Naive thymus-derived CD4-positive, alpha-beta T cell (primary cell): ENCODE measurements around the gene NISCH. TPM values are rescaled to one million over a fixed set of nuclear protein-coding genes. Genes with fewer than 3 reads are reported as not detected.
A peak's percentile ranks its signal among the peaks of the same experiment; 100 is the strongest.

ENCODE experiments used
- ATAC-seq: fragments of 150-1000 bp; cut with Tn5 transposase; 2 replicates; pipeline ENCODE4 v1.10.0; 2021; ENCODE audit warnings: mild to moderate bottlenecking, moderate library complexity
- CTCF ChIA-PET: fragments of 350-600 bp; sonication (Branson Sonifier 250); formaldehyde crosslinking; loops from one replicate; lab custom pipeline; 2021; ENCODE audit warnings: antibody characterized with exemption; lab: Charles Lee
- POLR2A ChIA-PET: fragments of 350-600 bp; sonication (Branson Sonifier 250); formaldehyde crosslinking; loops from one replicate; lab custom pipeline; 2021; ENCODE audit warnings: antibody characterized with exemption, inconsistent platforms; lab: Charles Lee
- DNase-seq, 9 donors: peaks; one replicate each; pipeline versions ENCODE4 v3.0.0 to v3.0.0-alpha.2; 2020 to 2022; ENCODE audit warnings: mixed read lengths in 1 of 9
- H3K27ac ChIP-seq: one replicate; pipeline ENCODE4 v1.7.0; 2013; ENCODE audit warnings: mild to moderate bottlenecking, low read depth, low read length, moderate library complexity
- H3K27me3 ChIP-seq, 2 donors: one replicate each; pipeline ENCODE4 v1.7.0; 2013; ENCODE audit warnings: low read length in 2 of 2, mild to moderate bottlenecking in 2 of 2, moderate library complexity in 2 of 2; ENCODE audit not compliant: control insufficient read depth in 2 of 2, insufficient read depth in 2 of 2
- H3K36me3 ChIP-seq, 3 experiments: 1 replicate in 2 of 3; 2 replicates in 1 of 3; pipeline ENCODE4 v1.7.0; 2013; ENCODE audit warnings: low read length in 3 of 3, mild to moderate bottlenecking in 3 of 3, moderate library complexity in 1 of 3; ENCODE audit not compliant: insufficient read depth in 3 of 3, control insufficient read depth in 2 of 3
- H3K4me1 ChIP-seq, 2 donors: one replicate each; pipeline ENCODE4 v1.7.0; 2013; ENCODE audit warnings: low read length in 2 of 2, mild to moderate bottlenecking in 2 of 2, moderate library complexity in 1 of 2; ENCODE audit not compliant: control insufficient read depth in 2 of 2, insufficient read depth in 2 of 2
- H3K4me3 ChIP-seq: 2 replicates; pipeline ENCODE4 v1.7.0; 2013; ENCODE audit warnings: mild to moderate bottlenecking, low read length
- H3K9me3 ChIP-seq, 3 experiments: 1 replicate in 2 of 3; 2 replicates in 1 of 3; pipeline ENCODE4 v1.7.0; 2013; ENCODE audit warnings: low read length in 3 of 3; ENCODE audit not compliant: control insufficient read depth in 2 of 3
- H3K27ac Mint-ChIP-seq, 9 donors: one replicate each; pipeline ENCODE4 v1.8.0; 2020 to 2022; ENCODE audit warnings: mixed read lengths in 9 of 9, mild to moderate bottlenecking in 8 of 9, moderate library complexity in 5 of 9, inconsistent platforms in 2 of 9
- H3K27me3 Mint-ChIP-seq, 5 donors: one replicate each; pipeline ENCODE4 v1.8.0; 2021 to 2022; ENCODE audit warnings: mixed read lengths in 5 of 5, mild to moderate bottlenecking in 1 of 5
- H3K36me3 Mint-ChIP-seq, 5 donors: one replicate each; pipeline ENCODE4 v1.8.0; 2020 to 2022; ENCODE audit warnings: mixed read lengths in 5 of 5, mild to moderate bottlenecking in 3 of 5, inconsistent platforms in 1 of 5
- H3K4me1 Mint-ChIP-seq, 7 donors: one replicate each; pipeline ENCODE4 v1.8.0; 2020 to 2022; ENCODE audit warnings: mixed read lengths in 7 of 7, mild to moderate bottlenecking in 3 of 7, inconsistent platforms in 1 of 7
- H3K4me3 Mint-ChIP-seq, 10 donors: one replicate each; pipeline ENCODE4 v1.8.0; 2020 to 2022; ENCODE audit warnings: mild to moderate bottlenecking in 10 of 10, mixed read lengths in 10 of 10, moderate library complexity in 6 of 10, inconsistent platforms in 2 of 10
- H3K9me3 Mint-ChIP-seq, 11 donors: one replicate each; pipeline ENCODE4 v1.8.0; 2020 to 2022; ENCODE audit warnings: mixed read lengths in 11 of 11, mild to moderate bottlenecking in 4 of 11, inconsistent platforms in 1 of 11, moderate library complexity in 1 of 11
- intact Hi-C, 2 donors: fragments of 100-400 bp; cut with micrococcal nuclease; formaldehyde crosslinking; loops; one replicate each; pipeline ENCODE4 v1.15.1; 2023
- polyA plus RNA-seq, 2 donors: library from polyadenylated mRNA; unstranded; fragments of 300-500 nt; fragmentation: Illumina TruSeq; gene quantifications; one replicate each; pipeline ENCODE4 v1.2.3, GENCODE V29; 2021
- total RNA-seq, 6 experiments: library from RNA in 5 of 6; stranded (reverse) in 5 of 6; gene quantifications; 1 replicate in 5 of 6; 2 replicates in 1 of 6; pipeline ENCODE4 v1.2.3 and lab custom pipeline; 2021 to 2026

NISCH gene
- total and polyA plus RNA-seq, 7 experiments from 2014 or later: 21.4 to 210 (median 131) TPM

GRCh38 chr3:52446631-52447511, 8.5 kb upstream of the NISCH start:
- Mint-ChIP-seq H3K27ac (peak overlapping the region in 5 of 9 donors; percentile 3 to 90 (median 49)), H3K9me3 (no peaks in the 10 kb centered on the region), H3K36me3 (no peaks in the 10 kb centered on the region), H3K27me3 (no peaks in the 10 kb centered on the region), H3K4me1 (peaks cover 6 to 13% (median 9%) of the 10 kb centered on the region in 7 donors), H3K4me3 (peak overlapping the region in 2 of 10 donors; percentile 61 to 81)
- ATAC-seq (peak; percentile 78), DNase-seq (peak; percentile 46 to 76 (median 67))
- no peak overlapping the region for H3K27ac ChIP-seq
- POLR2A ChIA-PET: interaction anchor here (0.6 to 1.7 kb wide), 3 partner anchors 33 to 76 kb away, joined by 3 to 7 read pairs (median 5); no protein-coding TSS in a partner anchor
- no peaks in the 10 kb centered on the region for H3K27me3 ChIP-seq
- intact Hi-C loops: loop anchor here (1.0 to 5.0 kb wide), 9 partner anchors 8 to 446 kb away; partner anchors contain the start of gene NISCH (in 1 of the 2)
- H3K4me3 ChIP-seq: no peak overlapping the region
- no peaks in the 10 kb centered on the region for H3K9me3 ChIP-seq
- no peaks in the 10 kb centered on the region for H3K36me3 ChIP-seq
- peaks cover 0 to 9% of the 10 kb centered on the region in 2 donors for H3K4me1 ChIP-seq
- CTCF ChIA-PET: interaction anchor here (0.6 to 3.7 kb wide), 11 partner anchors 19 to 445 kb away, joined by 3 to 40 read pairs (median 4); no protein-coding TSS in a partner anchor

GRCh38 chr3:52447512-52448355, 7.7 kb upstream of the NISCH start:
- ChIA-PET POLR2A (interaction anchor here (0.6 to 1.7 kb wide), 6 partner anchors 8 to 77 kb away, joined by 3 to 7 read pairs (median 4); no protein-coding TSS in a partner anchor), CTCF (interaction anchor here (0.6 to 3.7 kb wide), 10 partner anchors 10 to 946 kb away, joined by 3 to 32 read pairs (median 3); no protein-coding TSS in a partner anchor)
- Histone ChIP-seq H3K4me3 (no peak overlapping the region), H3K27me3 (no peaks in the 10 kb centered on the region), H3K27ac (no peak overlapping the region), H3K36me3 (no peaks in the 10 kb centered on the region), H3K4me1 (peaks cover 0 to 9% of the 10 kb centered on the region in 2 donors), H3K9me3 (no peaks in the 10 kb centered on the region)
- Mint-ChIP-seq H3K4me1 (peaks cover 6 to 13% (median 9%) of the 10 kb centered on the region in 7 donors), H3K4me3 (peak overlapping the region in 1 of 10 donors; percentile 81), H3K36me3 (no peaks in the 10 kb centered on the region), H3K27me3 (no peaks in the 10 kb centered on the region), H3K9me3 (no peaks in the 10 kb centered on the region), H3K27ac (peak overlapping the region in 1 of 9 donors; percentile 54)
- DNase-seq (no peak), ATAC-seq (no peak)
- intact Hi-C loops: loop anchor here (1.0 to 5.0 kb wide), 9 partner anchors 8 to 446 kb away; partner anchors contain the start of gene NISCH (in 1 of the 2)

DNA sequence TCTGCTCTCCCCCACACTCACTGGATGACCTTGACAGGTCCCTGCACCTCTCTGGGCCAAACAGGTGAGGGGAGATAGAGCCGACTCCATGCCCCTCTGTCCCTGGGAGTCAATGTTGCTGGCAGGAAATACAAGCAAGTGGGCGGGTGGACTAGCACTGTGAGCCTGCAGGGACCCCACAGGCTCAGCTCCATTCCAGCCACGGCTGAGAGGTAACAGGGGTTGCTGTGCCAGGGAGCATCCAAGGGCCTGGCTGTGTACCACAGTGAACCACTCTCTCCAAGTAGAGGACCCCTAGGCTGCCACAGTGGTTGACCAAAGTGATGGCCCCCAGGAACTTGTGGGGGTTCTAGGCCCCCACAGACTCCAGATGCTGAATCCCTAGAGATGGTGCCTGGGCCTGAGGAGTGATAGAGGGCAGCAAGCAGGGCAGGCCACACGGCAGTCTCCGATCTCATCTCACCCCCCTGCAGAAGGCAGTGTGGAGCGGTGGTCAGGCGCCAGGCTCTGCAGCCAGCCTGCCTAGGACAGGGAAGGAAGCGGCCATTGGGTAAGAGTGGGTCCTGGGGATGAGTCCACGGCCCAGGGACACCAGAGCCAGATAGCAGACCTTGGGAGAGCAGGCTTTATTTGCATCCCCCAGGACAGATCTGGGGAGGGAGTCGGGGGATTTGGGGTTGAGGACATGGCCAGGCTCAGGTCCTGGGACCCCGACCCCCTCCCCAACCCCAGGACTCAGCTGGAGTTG, 4.7 kb upstream of the NISCH start:
- DNase-seq (no peak), ATAC-seq (no peak)
- no peak overlapping the region for H3K27ac ChIP-seq
- peaks cover 10 to 20% of the 10 kb centered on the region in 2 donors for H3K4me1 ChIP-seq
- peaks cover 0 to 2% (median 0%) of the 10 kb centered on the region in 3 experiments for H3K36me3 ChIP-seq
- intact Hi-C loops: loop anchor here in 1 of 2 donors (10.0 kb wide), 1 partner anchor 234 kb away; the partner anchor contains the start of genes GNL3 and PBRM1
- H3K4me3 ChIP-seq: no peak overlapping the region
- H3K27me3 ChIP-seq: no peaks in the 10 kb centered on the region
- Mint-ChIP-seq H3K4me1 (peaks cover 15 to 24% (median 21%) of the 10 kb centered on the region in 7 donors), H3K4me3 (peak overlapping the region in 1 of 10 donors; percentile 54), H3K9me3 (no peaks in the 10 kb centered on the region), H3K36me3 (peaks cover 0 to 1% (median 0%) of the 10 kb centered on the region in 5 donors), H3K27ac (no peak overlapping the region), H3K27me3 (no peaks in the 10 kb centered on the region)
- POLR2A ChIA-PET: interaction anchor here (0.5 kb wide), 1 partner anchor 85 kb away, joined by 5 read pairs; no protein-coding TSS in a partner anchor
- CTCF ChIA-PET: interaction anchor here (0.6 kb wide), 1 partner anchor 38 kb away, joined by 3 read pairs; no protein-coding TSS in a partner anchor
- H3K9me3 ChIP-seq: no peaks in the 10 kb centered on the region

- ChIA-PET CTCF (interaction anchor here (0.6 to 2.0 kb wide), 3 partner anchors 10 to 39 kb away, joined by 3 to 11 read pairs (median 3); no protein-coding TSS in a partner anchor), POLR2A (interaction anchor here (0.5 kb wide), 1 partner anchor 17 kb away, joined by 3 read pairs; no protein-coding TSS in a partner anchor)
- Histone ChIP-seq H3K4me1 (peaks cover 15 to 26% of the 10 kb centered on the region in 2 donors), H3K27me3 (no peaks in the 10 kb centered on the region), H3K27ac (no peak overlapping the region), H3K4me3 (no peak overlapping the region), H3K36me3 (peaks cover 0 to 6% (median 0%) of the 10 kb centered on the region in 3 experiments), H3K9me3 (no peaks in the 10 kb centered on the region)
- intact Hi-C loops: loop anchor here in 1 of 2 donors (10.0 kb wide), 1 partner anchor 233 kb away; the partner anchor contains the start of genes GNL3 and PBRM1
- peaks cover 21 to 31% (median 28%) of the 10 kb centered on the region in 7 donors for H3K4me1 Mint-ChIP-seq
- H3K36me3 Mint-ChIP-seq: peaks cover 0 to 1% (median 0%) of the 10 kb centered on the region in 5 donors
- ATAC-seq (no peak), DNase-seq (no peak)
- no peaks in the 10 kb centered on the region for H3K27me3 Mint-ChIP-seq
- no peaks in the 10 kb centered on the region for H3K9me3 Mint-ChIP-seq
- H3K4me3 Mint-ChIP-seq: peak overlapping the region in 2 of 10 donors; percentile 34 to 63
- peak overlapping the region in 2 of 9 donors; percentile 55 to 77 for H3K27ac Mint-ChIP-seq
Measured at GRCh38 chr3:52451237-52452083, 3.9 kb upstream of the NISCH start.

DNA sequence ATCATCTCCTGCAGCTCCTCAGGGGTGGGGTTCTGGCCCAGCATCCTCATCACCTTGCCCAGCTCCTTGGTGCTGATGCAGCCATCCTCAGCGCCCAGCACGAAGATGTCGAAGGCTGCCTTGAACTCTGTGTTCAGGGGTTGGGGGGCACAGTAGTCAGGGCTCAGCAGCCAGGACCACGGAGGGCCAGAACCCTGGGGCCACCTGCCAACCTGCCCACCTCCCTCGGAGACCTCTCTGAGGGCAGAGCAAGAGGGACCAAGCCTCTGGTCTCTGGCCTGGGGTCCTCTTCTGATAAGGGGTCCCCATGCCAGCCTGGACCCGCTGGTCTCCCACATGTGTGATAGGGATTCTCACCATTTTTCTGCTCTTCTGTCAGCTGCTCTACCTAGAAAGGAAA, 3.3 kb upstream of the NISCH start:
- H3K4me3 ChIP-seq: no peak overlapping the region
- H3K36me3 Mint-ChIP-seq: peaks cover 0 to 2% (median 0%) of the 10 kb centered on the region in 5 donors
- H3K27me3 Mint-ChIP-seq: no peaks in the 10 kb centered on the region
- intact Hi-C loops: loop anchor here in 1 of 2 donors (10.0 kb wide), 1 partner anchor 233 kb away; the partner anchor contains the start of genes GNL3 and PBRM1
- ChIA-PET POLR2A (interaction anchor here (1.0 kb wide), 1 partner anchor 46 kb away, joined by 3 read pairs; no protein-coding TSS in a partner anchor), CTCF (interaction anchor here (0.6 to 2.0 kb wide), 2 partner anchors 9 to 39 kb away, joined by 3 to 11 read pairs; no protein-coding TSS in a partner anchor)
- peaks cover 20 to 34% (median 30%) of the 10 kb centered on the region in 7 donors for H3K4me1 Mint-ChIP-seq
- H3K27me3 ChIP-seq: no peaks in the 10 kb centered on the region
- H3K36me3 ChIP-seq: peaks cover 0 to 6% (median 0%) of the 10 kb centered on the region in 3 experiments
- no peaks in the 10 kb centered on the region for H3K9me3 Mint-ChIP-seq
- peak overlapping the region in 2 of 9 donors; percentile 4 to 59 for H3K27ac Mint-ChIP-seq
- H3K4me1 ChIP-seq: peaks cover 15 to 26% of the 10 kb centered on the region in 2 donors
- no peaks in the 10 kb centered on the region for H3K9me3 ChIP-seq
- DNase-seq (no peak), ATAC-seq (no peak)
- H3K4me3 Mint-ChIP-seq: no peak overlapping the region
- no peak overlapping the region for H3K27ac ChIP-seq
